Right hindlimb (tissue), 1 donor: ENCODE data around the gene CD300A.
A peak's percentile ranks its signal among the peaks of the same experiment; 100 is the strongest.

Source experiments
- DNase-seq: peaks from one replicate; pipeline ENCODE4 v3.0.0-alpha.2; 2018

Gene CD300A

DNA sequence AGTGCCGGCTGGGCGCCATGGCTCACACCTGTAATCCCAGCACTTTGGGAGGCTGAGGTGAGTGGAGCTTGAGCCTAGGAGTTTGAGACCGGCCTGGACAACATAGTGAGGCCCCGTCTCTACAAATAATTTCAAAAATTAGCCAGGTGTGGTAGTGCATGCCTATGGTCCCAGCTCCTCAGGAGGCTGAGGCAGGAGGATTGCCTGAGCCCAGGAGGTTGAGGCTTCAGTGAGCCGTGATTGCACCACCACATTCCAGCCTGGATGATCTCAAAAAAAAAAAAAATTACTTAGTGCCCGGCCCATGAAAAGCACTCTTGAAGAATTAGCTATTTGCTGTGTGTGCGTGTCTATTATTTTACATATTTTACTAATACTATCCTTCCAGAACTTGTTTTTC lies 24.9 kb upstream of the CD300A start:
- DNase-seq: no peak

DNA sequence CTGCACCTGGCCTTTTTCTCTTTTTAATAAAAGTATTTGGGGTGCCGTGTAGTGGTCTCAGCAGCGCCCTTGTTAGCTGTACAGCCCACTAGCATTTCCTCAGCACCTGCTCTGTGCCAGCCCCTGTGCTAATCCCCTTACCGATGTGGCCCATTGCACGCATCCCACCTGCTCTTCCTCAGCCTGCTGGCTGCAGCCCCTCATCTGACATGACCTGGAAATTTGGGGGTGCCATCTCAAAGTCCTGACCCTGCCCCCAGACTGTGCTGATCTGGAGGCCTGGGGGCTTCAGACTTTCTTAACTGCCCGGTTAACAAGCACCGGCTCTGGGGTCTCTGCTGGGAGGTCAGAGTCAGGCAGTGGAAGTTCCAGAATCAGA lies 24.2 kb upstream of the CD300A start:
- DNase-seq: no peak

DNA sequence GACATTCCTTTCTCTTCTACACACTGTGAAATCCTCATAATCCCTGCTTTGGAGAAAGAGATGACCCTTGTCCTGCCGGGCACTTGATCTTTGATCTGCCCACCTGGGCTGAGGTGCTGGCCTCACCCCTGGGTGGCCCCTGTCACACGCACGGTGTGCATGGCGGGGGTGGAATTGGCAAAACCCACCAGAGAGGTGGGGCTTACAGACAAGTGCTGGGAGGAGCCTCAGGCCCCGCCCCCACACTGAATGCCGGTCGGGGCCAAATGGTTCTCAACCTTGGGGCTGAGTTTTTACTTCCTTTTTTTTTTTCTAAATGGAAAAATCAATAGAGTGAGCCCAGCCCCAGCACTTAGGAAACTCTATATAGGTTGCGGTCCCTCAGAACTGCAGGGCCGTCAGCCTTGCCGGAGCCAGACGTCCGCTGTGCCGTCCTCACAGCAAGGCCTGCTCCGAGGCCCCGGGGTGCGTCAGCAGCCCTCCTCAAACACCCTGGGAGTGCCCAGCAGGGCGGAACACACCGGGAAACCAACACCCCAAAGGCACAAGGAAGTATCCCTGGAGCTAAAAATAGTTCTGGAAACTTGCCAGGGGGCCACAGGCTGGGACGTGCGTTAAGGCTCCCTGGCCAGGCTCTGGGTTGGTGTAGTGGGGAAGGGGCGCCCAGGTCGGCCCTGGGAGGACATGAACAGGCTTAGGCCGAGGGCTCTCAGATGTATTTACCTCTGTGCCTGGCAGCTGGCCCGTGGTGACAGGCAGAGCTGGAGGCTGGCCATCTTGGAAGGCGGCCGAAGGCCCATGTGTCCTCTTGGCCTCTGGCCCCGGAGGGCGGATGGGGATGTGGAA lies 23.5 kb upstream of the CD300A start:
- peak; percentile 81 for DNase-seq

DNA sequence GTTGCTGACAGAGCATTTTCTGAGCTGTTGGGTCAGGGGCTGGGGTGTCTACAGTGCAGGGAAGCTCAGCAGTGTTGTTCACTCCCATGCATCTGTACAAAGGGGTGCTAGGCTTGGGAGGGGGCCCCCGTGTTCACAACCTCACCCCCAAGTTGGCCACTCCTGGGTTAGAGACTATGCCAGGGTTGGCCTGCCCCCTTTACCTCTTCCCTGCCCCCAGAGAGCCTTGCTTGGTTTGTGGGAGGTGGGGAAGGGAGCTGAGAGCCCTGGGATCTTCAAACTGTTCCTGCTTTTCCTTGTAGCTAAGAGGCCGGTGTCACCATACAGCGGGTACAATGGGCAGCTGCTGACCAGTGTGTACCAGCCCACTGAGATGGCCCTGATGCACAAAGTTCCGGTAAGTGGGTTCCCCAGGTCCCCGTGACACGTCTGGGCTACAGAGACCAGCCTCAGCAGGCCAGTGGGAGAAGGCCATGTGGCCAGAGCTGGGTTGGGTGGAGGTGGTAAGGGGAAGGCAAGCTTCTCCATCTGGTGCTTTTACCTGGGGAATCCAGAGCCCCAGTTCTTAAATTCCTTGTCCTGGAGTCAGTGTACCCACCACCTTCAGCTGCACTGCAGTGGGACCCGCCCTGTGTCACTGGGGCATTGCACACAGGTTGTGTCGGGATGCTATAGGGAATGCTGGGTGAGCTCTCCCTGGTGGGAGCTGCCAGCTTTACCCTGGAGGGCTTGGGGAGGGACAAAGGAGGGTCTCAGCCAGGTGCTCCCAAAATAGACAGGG lies 22.7 kb upstream of the CD300A start:
- DNase-seq: no peak

DNA sequence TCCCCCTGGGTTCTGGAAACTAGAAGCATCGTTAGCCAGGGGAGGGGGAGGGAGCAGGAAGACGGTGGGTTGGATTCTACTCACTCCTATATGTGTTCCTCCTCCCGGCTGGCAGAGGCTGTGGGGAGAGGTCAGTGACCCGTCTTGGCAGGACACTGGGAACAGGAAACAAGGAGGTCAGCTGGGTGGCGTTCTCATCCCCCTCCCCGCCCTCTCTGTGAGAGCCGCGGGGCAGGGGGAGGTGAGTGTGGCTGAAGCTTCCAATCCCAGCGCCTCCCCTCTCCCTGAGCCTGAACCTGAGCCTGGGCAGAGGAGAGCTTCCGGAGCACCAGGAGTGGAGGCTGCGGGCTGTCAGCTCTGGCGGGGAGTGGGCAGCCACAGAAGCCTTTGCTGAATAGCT lies 22.0 kb upstream of the CD300A start:
- peak; percentile 60 for DNase-seq

DNA sequence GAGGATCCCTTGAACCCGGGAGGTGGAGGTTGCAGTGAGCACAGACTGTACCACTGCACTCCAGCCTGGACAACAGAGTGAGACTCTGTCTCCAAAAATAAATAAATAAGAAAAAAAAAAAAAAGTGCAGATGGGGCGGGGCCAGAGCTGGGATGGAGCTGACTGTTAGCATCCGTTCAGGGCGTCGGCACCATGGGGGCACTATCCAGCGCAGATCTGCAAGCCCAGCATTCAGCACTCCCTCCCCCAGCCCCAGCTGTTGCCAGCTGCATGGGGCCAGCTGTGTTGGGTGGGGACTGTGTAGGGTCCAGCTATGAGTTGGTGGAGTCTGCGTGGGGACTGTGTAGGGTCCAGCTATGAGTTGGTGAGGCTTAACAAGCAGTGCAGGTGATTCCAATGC lies 21.3 kb upstream of the CD300A start:
- DNase-seq: peak; percentile 63

DNA sequence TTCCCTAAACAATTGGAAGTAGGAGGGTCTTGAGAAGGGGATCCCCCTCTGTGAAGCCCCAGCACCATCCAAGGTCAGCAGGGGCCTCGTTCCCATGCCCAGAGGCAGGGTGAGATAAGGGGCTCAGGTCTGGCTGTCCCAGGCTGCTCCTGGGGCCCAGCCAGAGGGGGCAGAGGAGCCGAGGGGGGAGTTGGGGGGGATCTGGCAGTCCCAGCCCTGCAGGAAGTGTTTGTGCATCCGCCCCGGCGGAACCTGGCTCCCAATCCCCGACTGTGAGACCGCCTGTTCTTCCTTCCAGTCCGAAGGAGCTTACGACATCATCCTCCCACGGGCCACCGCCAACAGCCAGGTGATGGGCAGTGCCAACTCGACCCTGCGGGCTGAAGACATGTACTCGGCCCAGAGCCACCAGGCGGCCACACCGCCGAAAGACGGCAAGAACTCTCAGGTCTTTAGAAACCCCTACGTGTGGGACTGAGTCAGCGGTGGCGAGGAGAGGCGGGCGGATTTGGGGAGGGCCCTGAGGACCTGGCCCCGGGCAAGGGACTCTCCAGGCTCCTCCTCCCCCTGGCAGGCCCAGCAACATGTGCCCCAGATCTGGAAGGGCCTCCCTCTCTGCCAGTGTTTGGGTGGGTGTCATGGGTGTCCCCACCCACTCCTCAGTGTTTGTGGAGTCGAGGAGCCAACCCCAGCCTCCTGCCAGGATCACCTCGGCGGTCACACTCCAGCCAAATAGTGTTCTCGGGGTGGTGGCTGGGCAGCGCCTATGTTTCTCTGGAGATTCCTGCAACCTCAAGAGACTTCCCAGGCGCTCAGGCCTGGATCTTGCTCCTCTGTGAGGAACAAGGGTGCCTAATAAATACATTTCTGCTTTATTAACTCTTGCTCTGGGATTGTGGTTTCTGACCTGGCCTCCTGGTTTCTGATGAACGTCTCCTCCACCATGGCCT lies 19.6 kb upstream of the CD300A start:
- DNase-seq: peak; percentile 58

DNA sequence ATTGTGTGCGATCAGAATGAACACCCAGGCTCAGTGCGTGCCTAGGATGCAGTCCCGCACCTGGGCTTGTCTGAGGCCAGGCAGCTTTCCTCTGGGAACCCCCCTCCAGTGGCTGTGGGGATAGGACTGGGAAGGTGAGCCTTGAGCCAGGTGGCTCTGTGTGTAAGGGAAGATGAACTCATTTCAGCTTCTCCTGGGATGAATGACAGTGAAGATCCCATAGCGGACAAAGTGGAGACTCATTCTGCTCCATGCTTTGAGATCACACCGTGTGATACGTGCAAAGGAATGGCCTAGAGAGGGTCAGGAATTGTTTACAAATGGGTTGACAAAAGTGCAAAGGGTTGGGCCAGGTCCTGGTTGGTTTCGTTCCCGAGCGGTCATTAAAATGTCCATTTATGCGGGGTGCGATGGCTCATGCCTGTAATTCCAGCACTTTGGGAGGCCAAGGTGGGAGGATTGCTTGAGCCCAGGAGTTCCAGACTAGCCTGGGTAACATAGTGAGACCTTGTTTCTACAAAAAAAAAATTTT lies 18.7 kb upstream of the CD300A start:
- DNase-seq: no peak

DNA sequence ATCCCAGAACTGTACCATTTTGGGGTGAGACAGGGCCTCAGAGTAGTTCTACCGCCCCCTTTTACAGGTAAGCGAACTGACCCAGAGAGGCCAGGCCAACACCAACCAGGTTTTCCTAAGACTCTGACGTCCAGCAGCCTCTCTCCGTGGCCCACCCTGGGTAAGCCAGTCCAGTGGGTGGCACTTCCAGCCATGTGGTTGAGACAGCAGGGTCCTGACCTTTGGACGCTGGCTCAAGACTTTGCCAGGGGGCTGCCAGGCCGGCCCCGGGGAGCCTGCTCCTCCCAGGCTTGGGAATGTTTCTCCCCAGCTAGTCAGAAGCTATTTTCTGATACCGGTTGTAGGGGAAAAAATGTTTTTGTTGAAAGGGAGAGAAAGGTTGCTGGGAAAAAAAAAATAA lies 17.7 kb upstream of the CD300A start:
- DNase-seq: no peak

DNA sequence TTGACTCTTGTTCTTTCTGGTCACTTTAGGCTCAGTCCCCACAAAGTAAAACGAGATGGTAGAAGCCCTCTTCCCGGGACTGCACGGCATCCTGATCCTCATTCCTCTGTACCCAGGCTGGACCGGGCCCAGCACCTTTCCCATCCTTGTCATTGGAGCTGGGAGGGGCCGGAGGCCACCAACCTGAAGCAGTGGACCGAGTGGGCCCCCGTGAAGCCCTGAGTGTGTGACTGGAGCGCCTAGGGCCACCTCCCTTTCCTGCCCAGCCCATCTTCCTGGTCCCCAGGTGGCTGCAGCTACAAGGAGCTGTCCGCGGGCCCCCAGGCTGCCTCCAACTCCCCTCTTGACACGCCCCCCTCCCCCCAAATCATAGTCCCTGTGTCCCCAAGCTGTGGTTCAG lies 17.1 kb upstream of the CD300A start:
- DNase-seq: no peak

DNA sequence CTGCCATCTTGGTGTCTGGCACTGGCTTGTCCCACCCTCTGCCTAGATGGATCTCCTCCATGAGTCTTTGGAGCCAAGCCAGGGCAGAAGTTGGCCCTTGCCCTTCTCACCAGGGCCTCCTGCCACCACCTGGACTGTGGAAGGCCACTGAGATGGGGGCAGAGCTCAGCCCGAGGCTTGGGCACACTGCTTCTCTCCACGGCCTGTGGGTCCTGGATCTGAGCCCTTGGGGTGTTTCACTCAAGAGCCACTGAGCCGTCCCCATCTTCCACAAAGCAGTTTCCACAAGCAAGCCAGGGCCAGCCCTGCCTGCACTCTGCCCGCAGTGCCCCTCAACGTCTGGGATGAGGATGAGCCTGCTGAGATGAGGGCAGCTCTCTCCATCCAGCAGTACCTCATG lies 16.7 kb upstream of the CD300A start:
- DNase-seq: no peak

DNA sequence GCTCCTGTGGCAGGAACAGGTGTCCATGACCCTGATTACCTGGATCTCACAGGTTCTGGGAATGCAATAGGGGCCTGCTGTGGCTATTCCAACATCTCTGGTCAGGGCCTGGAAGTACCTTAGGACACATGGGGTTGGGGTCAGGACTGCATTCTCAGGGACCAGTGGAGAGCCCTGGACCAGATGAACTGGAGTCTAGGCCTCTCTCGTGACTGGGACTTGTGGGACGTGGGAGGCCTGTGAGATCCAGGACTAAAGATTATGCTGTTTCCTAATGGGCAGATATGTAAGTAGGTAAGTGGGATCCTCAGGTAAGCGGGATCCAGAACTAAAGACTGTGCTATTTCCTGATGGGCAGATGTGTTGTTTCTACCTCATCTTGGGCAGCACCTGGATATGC lies 16.2 kb upstream of the CD300A start:
- no peak for DNase-seq

DNA sequence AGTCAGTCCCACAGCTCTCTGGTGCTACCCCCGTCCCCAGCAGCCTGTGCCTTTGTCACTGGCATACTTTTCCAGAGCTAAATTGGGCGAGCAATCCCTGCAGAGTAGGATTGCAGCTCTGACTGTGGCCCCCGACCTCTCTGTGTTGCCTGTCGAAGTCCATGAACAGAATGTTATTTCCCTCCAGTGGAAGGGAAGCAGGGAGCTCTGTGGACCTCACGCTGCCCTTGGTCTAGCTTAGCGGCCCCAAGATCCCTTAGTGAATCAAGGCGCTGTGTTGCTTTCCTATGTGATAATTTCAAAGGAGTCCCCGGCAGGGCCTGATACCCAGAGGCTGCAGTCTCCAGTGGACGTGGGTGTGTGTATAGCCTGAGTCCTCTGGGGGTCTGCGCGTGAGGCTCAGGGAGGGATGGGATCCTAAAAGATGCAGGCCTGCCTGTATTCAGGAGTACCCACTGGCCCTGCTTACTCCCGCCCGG lies 15.5 kb upstream of the CD300A start:
- no peak for DNase-seq

DNA sequence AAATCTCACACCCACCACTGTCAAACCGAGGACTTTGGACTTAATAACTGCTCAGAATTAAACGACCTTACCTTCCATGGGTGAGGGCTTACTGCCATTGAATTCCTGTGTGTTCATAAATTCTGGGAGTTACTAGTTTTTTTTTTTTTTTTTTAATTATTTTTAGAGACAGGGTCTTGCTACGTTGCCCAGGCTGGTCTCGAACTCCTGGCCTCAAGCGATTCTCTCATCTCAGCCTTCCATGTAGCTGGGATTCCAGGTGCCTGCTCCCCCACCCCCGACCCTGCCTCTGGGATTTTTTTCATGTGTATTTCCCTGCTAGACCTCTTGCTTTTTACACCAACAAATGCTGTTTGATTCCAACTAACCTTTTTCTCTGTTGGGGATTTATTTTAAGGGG lies 14.9 kb upstream of the CD300A start:
- DNase-seq: no peak

DNA sequence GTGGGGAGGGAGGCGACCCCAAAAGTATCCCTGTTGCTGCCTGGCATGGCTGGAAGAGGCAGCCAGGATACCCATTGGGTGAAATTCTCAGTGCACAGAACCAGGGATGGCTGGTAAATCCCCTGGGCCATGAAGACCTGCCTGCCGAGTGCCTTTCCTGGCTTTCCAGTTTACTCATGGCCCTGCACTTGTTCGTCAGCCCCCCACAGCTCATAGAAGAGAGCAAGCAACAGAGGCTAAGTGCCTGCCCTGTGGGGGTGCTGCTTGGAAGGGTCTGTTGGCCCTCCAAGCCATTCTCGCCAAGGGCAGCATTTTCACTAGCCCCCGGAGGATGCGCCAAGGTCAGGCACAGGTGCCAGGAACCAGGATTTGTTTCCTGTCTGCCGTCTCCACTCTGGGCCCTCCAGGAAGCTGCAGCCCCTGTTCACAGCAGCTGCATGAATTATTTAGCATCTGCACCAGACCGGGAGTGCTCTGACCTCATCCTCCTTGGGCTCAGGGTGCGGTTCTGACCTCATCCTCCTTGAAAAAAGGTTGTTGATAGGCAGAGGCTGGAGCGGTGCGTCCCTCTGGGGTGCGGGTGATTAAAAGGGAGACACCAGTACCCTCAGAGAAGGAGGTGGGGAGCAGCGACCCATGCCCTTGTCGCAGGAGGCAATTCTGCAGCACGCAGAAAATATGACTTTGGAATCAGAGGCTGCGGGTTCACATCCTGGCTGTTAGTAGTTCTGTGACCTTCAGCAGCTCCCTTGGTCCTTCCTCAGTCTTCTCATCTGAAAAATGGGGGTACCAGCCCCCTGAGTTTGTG lies 14.2 kb upstream of the CD300A start:
- peak; percentile 65 for DNase-seq

DNA sequence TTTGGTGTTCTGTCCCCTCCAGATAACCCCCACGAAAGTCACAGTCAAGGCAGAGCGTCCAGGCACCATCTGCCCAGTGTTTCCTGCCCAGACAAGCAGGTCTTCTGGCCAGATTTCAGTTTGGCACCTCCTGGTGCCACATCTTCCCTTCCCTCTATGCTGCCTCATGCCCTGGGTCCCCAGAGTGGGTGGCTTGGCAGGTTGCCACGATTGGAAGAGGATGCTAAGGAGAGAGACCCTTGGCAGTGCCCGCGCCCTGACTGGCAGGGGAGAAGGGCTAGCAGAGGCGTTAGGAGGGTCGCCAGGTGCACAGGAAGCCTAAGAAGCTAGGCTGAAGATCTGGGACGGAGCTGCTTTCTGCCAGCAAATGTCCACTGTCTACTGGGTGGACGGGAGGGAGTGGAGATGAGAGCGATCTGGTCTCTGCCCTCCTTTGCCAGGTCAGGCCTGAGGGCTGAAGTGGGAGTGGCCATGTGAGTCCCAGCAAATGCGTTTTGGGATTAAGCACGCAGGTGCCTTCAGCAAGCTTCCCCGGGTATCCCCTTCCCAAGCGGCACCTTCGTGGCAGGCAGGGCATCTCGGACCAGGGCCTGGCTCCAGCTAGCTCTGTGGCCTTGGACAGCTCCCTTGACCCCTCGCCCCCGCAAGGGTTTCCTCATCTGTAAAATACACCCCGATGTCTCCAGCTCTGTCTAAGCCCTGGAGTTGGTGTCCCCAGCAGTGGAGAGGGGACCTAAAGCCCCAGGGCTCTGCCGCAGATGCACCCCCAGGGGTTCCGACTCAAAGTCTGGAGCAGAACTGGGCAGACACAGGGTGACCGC lies 13.4 kb upstream of the CD300A start:
- no peak for DNase-seq

DNA sequence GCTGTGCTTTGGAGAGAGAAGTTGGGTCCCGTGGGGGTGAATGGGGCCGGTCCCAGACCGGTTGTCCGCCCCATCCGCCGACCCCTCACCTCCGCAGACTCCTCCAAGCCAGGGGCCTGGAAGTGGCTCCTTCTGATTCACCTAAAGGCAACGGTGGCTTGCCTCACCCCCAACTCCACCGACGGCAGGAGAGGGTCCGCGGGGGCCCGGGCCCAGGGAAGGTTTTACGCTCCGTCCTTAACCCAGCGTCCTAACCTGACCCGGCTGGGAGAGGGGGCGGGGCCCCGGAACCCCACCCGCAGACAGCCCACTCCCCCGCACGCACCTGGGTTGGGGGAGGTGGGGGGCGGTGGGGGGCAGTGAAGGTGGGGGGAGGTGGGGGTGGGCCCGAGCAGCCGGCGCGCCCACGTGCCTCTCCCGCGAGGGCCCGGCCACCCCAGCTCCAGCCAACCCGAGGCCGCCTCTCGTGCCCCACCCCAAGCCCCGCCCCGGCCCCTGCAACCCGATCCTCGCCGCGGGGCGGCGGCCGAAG lies 12.7 kb upstream of the CD300A start:
- DNase-seq: peak; percentile 95

DNA sequence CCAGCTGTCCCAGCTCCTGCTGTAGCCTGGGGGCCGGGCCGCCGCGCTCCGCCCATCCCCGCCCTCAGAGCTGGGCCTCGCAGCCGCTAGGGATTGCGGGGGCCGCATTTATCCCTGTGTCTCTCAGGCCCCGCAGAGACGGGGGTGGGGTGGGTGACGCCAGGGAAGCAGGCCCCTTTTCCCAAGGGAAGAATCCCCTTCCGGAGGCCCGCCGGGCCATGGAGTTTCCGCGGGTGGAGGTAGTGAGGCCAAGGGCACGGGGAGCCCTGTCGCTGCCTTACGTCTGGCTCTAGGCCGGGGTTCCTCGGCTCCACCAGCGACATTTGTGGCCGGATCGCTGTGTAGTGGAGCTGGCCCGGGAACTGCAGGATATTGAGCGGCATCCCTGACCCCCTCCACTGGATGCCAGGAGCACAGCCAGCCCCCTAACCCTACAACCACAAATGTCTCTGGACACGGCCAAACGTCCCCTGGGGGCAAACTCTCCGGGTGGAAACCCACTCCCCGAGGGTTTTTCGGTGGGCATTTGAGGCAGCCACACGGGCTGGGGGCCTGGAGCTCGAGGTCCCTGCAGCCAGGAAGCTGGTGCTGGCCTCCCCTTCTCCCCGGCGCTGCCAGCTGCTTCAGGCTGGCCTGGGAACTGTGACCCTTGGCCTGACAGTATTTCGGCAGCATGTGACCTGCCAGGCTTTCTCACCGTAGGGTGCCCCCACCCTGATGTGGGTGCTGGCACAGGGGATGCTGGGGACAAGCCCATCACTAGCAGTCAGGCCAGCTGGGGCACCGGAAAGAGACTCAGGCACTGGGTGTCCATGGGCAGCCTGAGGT lies 12.0 kb upstream of the CD300A start:
- DNase-seq: no peak

DNA sequence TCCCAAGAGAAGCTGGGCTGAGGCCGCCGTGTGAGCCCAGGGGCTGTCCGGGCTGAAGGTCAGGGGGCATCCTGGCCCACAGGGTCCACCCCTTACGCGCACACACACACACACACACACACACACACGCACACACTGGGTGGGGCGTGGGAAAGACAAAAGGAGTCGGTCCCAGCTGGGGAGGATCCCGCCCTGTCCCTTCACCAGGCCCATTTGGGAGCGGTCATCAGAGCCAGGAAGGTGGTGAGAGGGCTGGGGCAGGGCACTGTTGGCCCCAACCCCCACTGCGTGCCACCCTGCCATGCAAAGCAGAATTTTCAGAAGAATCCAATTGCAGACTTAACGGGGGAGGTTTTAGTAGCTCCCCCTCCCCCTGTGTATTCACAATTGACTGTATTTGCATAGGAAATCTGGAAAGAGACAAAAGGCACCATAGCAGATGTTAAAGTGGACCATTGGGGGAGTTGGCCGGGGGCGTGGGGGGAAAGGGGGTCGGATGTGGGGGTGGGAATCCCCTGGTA lies 11.3 kb upstream of the CD300A start:
- DNase-seq: no peak

DNA sequence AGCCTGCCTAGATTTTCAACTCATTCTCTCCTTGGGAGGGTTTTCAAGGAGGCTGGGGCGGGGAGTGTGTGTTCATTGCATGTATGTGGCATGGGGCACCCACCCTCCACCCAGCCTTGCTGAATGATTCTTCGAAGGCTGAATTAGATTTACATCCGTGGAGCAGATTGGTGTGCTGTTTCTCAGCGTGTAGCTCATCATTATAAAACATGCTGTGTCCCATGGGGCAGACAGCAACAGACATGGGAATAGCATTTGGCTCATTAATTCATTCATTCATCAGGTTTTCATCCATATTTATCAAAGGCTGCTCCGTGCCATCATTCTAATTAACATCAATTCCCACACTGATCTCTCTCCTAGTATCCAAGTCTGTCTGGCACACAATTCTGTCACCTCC lies 10.6 kb upstream of the CD300A start:
- no peak for DNase-seq
